DND-41 (cell line): ENCODE data around the gene DUT.

Experiments used
- CTCF ChIP-seq: IDR thresholded peaks from 2 replicates; pipeline ENCODE4 v1.5.1; 2012; ENCODE audit warnings: borderline replicate concordance, low read length, moderate library complexity, mild to moderate bottlenecking; ENCODE audit not compliant: poor library complexity, severe bottlenecking; ENCODE audit errors: extremely low read depth
- EZH2 ChIP-seq: IDR thresholded peaks from 3 replicates; pipeline ENCODE4 v1.6.1; 2012; ENCODE audit warnings: borderline replicate concordance, low read depth, mild to moderate bottlenecking, moderate library complexity, low read length, inconsistent platforms; ENCODE audit not compliant: severe bottlenecking

- TF ChIP-seq CTCF (no peak), EZH2 (no peak)
These were observed 47.7 kb upstream of the DUT start for GRCh38 chr15:48283396-48284145.
